Muscle layer of duodenum (tissue), 2 donors: ENCODE measurements around the gene NAGK.
A peak's percentile ranks its signal among the peaks of the same experiment; 100 is the strongest.
"Not testable (repeated sequence)": the region's sequence is repeated elsewhere in the genome, so short reads cannot be mapped to it uniquely, and the experiment has no call there.

Experiments used
- H3K27ac ChIP-seq: one replicate; pipeline ENCODE4 v1.7.0; 2013; ENCODE audit warnings: mild to moderate bottlenecking, low read length
- H3K27me3 ChIP-seq: one replicate; pipeline ENCODE4 v1.7.0; 2013; ENCODE audit warnings: low read depth, mild to moderate bottlenecking, control low read depth, low read length
- H3K36me3 ChIP-seq, 2 donors: one replicate each; pipeline ENCODE4 v1.7.0; 2013; ENCODE audit warnings: low read length in 2 of 2, control low read depth in 1 of 2, mild to moderate bottlenecking in 1 of 2; ENCODE audit not compliant: insufficient read depth in 2 of 2, control insufficient read depth in 1 of 2
- H3K4me1 ChIP-seq, 2 donors: one replicate each; pipeline ENCODE4 v1.7.0; 2013; ENCODE audit warnings: low read length in 2 of 2, mild to moderate bottlenecking in 2 of 2, control low read depth in 1 of 2, moderate library complexity in 1 of 2; ENCODE audit not compliant: insufficient read depth in 2 of 2, control insufficient read depth in 1 of 2
- H3K4me3 ChIP-seq, 2 donors: one replicate each; pipeline ENCODE4 v1.7.0; 2013; ENCODE audit warnings: low read length in 2 of 2, low read depth in 1 of 2, mild to moderate bottlenecking in 1 of 2
- H3K9me3 ChIP-seq, 2 donors: one replicate each; pipeline ENCODE4 v1.7.0; 2013; ENCODE audit warnings: low read length in 2 of 2, control low read depth in 1 of 2, mild to moderate bottlenecking in 1 of 2; ENCODE audit not compliant: control insufficient read depth in 1 of 2
- donor health status: healthy.

The NAGK gene

DNA sequence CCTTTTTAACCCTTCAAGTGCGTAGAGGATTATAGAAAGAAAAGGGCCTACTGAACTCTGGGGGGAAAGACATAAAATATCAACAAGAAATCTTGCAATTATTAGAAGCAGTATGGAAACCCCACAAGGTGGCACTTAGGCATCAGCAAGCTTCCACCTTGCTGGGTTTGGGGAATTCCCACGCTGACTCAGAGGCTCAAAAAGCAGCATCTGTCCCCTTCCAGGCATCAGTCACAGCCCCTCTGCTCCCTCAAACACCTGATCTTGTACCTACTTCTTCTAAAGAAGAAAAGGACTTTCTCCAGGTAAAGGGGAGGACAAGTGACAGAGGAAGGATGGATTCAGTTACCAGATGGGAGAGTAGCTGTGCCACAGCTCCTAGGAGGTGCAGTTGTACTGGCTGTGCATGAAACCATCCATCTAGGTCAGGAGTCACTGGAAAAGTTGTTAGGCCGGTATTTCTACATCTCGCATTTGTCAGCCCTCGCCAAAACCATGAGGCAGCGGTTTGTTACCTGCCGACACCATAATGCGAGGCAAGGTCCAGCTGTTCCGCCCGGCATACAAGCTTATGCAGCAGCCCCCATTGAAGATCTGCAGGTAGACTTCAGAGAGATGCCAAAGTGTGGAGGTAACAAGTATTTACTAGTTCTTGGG lies 18.6 kb upstream of the NAGK start:
- H3K4me1 ChIP-seq, H3K9me3 ChIP-seq, H3K36me3 ChIP-seq, H3K27me3 ChIP-seq, H3K27ac ChIP-seq, H3K4me3 ChIP-seq: not testable (repeated sequence)

DNA sequence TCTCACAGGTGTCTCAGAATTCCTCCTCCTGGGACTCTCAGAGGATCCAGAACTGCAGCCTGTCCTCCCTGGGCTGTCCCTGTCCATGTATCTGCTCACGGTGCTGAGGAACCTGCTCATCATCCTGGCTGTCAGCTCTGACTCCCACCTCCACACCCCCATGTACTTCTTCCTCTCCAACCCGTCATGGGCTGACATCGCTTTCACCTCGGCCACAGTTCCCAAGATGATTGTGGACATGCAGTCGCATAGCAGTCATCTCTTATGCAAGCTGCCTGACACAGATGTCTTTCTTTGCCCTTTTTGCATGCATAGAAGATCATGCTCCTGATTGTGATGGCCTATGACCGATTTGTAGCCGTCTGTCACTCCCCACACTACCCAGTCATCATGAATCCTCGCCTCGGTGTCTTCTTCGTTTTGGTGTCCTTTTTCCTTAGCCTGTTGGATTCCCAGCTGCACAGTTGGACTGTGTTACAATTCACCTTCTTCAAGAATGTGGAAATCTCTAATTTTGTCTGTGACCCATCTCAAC lies 13.2 kb upstream of the NAGK start:
- H3K27ac ChIP-seq = not testable (repeated sequence)

DNA sequence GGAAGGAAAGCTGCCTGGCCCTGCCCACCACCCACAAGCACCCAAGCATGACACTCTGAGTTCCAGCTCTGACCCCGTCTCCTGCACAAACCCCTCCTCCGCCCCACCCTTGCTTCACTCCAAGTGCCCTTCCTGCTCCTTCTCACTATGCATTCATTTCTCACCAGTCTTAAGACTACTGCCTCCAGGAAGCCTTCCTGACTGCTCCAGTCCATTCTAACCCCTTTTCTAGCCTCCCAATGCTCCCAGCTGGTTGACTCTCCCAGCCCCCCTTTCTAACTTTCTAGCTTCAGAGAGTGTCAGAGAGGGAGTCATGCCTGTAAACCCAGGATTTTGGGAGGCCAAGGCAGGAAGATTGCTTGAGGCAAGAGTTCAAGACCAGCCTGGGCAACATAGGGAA lies 8.2 kb upstream of the NAGK start:
- H3K9me3 ChIP-seq = no peaks in the 10 kb centered on the region
- H3K36me3 ChIP-seq = no peaks in the 10 kb centered on the region
- H3K4me1 ChIP-seq = peaks cover 0 to 6% of the 10 kb centered on the region in 2 donors
- no peak overlapping the region for H3K27ac ChIP-seq
- no peak overlapping the region for H3K4me3 ChIP-seq
- H3K27me3 ChIP-seq = peaks cover 6% of the 10 kb centered on the region

More for the DNA sequence above, 13.2 kb upstream of the NAGK start:
- H3K4me1 ChIP-seq, H3K9me3 ChIP-seq, H3K4me3 ChIP-seq, H3K27me3 ChIP-seq, H3K36me3 ChIP-seq: not testable (repeated sequence)

DNA sequence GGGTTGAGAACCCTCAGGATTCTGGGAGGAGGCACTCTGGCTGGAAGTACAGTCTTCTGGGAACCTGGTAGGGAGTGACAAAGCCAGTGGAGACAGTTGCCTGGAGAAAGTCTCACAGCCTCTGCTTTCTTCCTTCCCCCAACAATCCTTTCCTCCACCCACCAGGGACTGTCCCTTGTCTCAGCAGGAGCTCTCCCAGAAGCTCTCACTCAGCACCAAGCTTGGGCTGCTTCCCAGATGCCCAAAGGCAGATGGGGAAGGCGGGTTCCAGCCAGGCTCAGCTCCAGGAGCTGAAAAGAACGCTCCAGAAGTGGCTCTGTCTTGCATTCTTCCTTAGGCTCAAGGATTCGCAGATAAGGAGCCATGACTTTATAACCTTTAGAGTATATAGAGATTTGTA lies 7.6 kb upstream of the NAGK start:
- H3K9me3 ChIP-seq = no peaks in the 10 kb centered on the region
- H3K27me3 ChIP-seq = peaks cover 6% of the 10 kb centered on the region
- no peak overlapping the region for H3K27ac ChIP-seq
- peaks cover 0 to 6% of the 10 kb centered on the region in 2 donors for H3K4me1 ChIP-seq
- no peaks in the 10 kb centered on the region for H3K36me3 ChIP-seq
- H3K4me3 ChIP-seq = no peak overlapping the region

DNA sequence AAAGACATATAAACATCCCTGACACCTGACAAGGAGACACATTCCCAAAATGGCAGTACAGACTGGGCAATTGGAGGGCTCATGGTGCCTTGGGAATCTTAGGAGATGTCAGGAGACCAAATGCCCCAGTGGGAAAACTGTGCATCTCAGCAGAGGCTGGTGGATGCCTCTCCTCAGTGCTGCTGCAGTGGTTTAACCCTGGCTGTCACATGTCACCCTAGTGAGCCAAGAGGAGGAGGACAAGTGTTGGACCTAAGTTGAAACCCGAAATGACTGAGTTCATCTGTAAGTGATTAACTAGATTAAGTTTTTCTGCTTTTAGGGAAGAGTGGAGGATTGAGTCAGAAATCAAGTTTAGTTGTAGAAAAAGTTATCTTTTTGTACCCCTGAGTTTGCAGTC lies 5.2 kb upstream of the NAGK start:
- H3K36me3 ChIP-seq = peaks cover 0 to 7% of the 10 kb centered on the region in 2 donors
- no peak overlapping the region for H3K4me3 ChIP-seq
- peaks cover 6% of the 10 kb centered on the region for H3K27me3 ChIP-seq
- peaks cover 0 to 6% of the 10 kb centered on the region in 2 donors for H3K4me1 ChIP-seq
- no peak overlapping the region for H3K27ac ChIP-seq
- no peaks in the 10 kb centered on the region for H3K9me3 ChIP-seq

DNA sequence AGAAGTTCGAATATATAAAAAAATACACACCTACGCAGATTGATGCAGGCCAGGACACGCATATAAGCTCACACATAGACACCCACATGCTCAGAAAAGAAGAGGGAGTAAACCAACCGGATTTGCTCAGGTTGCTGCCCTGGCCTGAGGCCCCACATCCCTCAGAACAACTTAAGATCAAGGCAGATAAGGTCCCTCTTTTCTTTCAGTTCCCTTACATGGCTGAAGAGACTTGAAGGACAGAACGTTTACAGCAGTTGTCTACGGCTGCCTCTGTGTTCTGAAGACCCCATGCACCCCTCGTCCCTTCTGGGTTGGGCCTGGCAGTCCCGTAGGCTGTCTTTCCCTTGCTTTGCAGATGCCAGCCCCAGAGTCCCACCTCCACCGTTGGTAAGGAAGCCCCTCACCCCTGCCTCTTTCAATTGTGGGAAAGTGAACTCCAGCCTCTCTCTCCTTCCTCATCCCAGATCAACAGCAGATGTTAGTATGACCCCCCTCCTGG lies 4.3 kb upstream of the NAGK start:
- no peaks in the 10 kb centered on the region for H3K9me3 ChIP-seq
- no peak overlapping the region for H3K4me3 ChIP-seq
- peak overlapping the region; percentile 22 for H3K27ac ChIP-seq
- peaks cover 6% of the 10 kb centered on the region for H3K27me3 ChIP-seq
- H3K4me1 ChIP-seq = peaks cover 0 to 8% of the 10 kb centered on the region in 2 donors
- H3K36me3 ChIP-seq = peaks cover 0 to 16% of the 10 kb centered on the region in 2 donors

DNA sequence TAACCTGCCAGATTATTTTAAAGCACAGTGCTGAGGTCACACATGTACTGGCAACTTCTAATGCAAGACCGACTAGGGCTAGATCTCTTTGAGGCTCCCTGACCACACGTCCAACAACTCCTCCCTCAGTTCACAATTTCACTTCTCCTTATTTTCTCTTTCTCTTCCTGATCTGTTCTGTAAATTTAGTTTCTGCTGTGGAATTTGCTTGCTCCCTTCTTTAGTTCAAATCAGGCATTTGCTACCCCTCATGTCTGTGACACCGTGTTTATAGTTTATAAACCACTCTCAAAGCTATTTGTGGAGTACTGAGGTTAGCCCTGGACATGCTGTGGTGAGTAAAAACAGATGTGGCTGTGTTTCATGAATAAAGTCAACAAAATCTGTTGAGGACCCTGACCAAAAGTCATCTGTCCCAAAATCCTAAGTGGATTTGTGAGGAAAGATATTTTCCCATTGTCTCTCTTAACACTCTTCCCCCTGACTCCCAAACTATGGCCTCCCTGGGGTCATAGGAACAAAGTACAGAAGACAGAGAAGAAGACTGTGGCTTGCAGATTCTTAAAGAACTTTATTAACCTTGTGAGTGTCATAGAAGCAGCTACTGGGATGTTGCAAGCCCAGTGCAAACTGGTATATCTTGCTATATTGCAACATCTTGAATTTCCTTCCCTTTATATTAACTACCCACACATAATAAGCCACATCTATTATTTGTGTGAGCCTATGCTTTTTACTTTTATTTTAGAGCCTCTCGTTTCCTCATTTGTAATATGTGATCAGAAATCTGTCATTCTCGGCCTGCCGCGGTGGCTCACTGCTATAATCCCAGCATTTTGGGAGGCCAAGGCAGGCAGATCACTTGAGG lies 3.5 kb upstream of the NAGK start:
- H3K4me1 ChIP-seq = peaks cover 0 to 16% of the 10 kb centered on the region in 2 donors
- no peaks in the 10 kb centered on the region for H3K9me3 ChIP-seq
- peak overlapping the region; percentile 58 for H3K27ac ChIP-seq
- H3K36me3 ChIP-seq = peaks cover 0 to 16% of the 10 kb centered on the region in 2 donors
- H3K4me3 ChIP-seq = no peak overlapping the region
- H3K27me3 ChIP-seq = peaks cover 6% of the 10 kb centered on the region

DNA sequence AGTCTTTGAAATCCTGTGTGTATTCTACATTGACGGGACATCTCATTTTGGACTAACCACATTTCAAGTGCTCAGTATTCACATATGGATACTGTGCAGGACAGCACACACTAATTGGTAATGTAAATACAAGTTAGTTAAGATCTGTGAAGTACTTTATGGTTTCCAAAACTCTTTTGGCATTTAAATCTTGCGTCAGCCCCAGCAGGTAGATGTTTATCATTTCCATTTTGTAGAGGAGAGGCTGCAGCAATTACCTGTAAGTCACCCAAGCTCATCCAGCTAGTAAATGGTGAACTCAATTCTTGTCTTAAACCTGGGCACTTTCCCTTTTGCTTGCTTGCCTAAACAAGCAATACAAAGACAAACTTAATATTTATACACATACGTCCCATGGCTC lies 1.6 kb upstream of the NAGK start:
- no peak overlapping the region for H3K27ac ChIP-seq
- H3K36me3 ChIP-seq = peaks cover 0 to 20% of the 10 kb centered on the region in 2 donors
- peaks cover 0 to 34% of the 10 kb centered on the region in 2 donors for H3K4me1 ChIP-seq
- no peaks in the 10 kb centered on the region for H3K9me3 ChIP-seq
- H3K27me3 ChIP-seq = no peaks in the 10 kb centered on the region
- H3K4me3 ChIP-seq = no peak overlapping the region

DNA sequence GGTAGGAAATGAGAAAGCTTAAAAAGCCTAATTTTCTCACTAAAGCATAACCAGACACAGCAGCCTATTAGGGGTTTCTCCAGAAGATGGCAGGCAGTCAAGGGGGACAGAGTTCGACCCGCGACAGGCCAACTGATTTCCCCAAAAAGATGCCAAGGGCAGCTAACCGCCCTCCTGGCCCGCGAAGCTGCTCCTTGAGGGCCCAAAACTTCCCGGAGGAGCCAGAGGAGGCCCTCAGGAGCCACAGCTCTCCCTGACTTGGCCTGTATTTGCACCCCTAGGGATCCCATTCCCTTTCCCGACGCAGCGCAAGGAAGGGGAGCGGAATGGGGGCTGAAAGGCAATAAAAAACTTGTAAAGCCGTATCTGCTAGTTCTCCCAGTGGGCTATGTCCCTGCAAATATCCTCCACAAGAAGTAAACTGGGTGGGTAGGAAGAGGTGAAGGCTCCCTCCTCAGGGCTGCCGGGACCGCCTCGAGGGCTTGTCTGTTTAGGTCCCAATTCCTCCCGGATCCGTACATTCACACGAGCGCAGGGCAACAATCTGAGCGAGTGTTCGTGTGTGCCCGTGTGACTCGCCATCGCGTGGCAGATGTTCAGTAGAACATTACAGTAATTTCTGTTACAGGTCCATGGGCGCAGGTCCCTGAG lies 756 bp upstream of the NAGK start:
- Histone ChIP-seq H3K4me1 (peaks cover 6 to 34% of the 10 kb centered on the region in 2 donors), H3K27me3 (no peaks in the 10 kb centered on the region), H3K9me3 (no peaks in the 10 kb centered on the region), H3K36me3 (peaks cover 4 to 25% of the 10 kb centered on the region in 2 donors), H3K27ac (peak overlapping the region; percentile 99), H3K4me3 (peak overlapping the region; percentile 94 to 98)

DNA sequence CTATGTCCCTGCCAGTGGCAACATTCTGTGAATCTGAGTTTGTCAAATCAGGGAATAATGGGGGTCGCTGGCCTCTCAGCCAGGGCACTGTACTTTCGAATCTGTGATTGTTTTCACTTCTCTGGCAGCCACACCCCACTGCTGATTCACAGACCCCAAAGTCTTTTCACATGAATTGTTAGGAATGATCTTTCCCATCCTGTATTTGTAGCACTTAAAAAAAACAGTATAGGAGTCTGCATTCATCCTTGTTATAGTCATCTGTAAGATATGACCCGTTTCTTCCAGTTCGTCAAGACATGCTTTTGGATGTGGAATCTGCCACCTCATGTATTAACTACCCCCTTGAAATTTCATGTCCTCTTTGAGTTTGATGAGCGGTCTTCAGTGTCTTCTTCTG lies 928 bp downstream of the NAGK start:
- H3K27me3 ChIP-seq = no peaks in the 10 kb centered on the region
- no peaks in the 10 kb centered on the region for H3K9me3 ChIP-seq
- H3K4me1 ChIP-seq = peaks cover 6 to 28% of the 10 kb centered on the region in 2 donors
- H3K36me3 ChIP-seq = peaks cover 18 to 38% of the 10 kb centered on the region in 2 donors
- peak overlapping the region; percentile 94 to 98 for H3K4me3 ChIP-seq
- H3K27ac ChIP-seq = peak overlapping the region; percentile 99
